HEK293T (cell line): ENCODE results near the gene LSM12.
"Not testable (repeated sequence)": the region's sequence is repeated elsewhere in the genome, so short reads cannot be mapped to it uniquely, and the experiment has no call there.

Experiments used
- CTCF ChIA-PET: fragments of 350-600 bp; formaldehyde crosslinking; extraction: SDS; loops from one replicate; lab custom pipeline; 2021; ENCODE audit warnings: antibody characterized with exemption, inconsistent platforms; lab: Yijun Ruan, JAX
- POLR2A ChIA-PET: fragments of 350-600 bp; formaldehyde crosslinking; extraction: SDS; loops from one replicate; lab custom pipeline; 2020; ENCODE audit warnings: antibody characterized with exemption, inconsistent platforms; lab: Yijun Ruan, JAX
- DNase-seq: peaks from one replicate; pipeline ENCODE4 v3.0.0; 2012; ENCODE audit warnings: mixed read lengths; ENCODE audit errors: extremely low spot score
- ARNT ChIP-seq: fragments of 450-650 bp; IDR thresholded peaks from 2 replicates; pipeline ENCODE4 v1.6.1; 2017; ENCODE audit warnings: mild to moderate bottlenecking
- BHLHE40 ChIP-seq: fragments of 450-650 bp; IDR thresholded peaks from 2 replicates; pipeline ENCODE4 v1.6.1; 2016; ENCODE audit warnings: mild to moderate bottlenecking, moderate library complexity, borderline replicate concordance
- CTBP1 ChIP-seq: fragments of 450-650 bp; IDR thresholded peaks from 2 replicates; pipeline ENCODE4 v1.6.1; 2016; ENCODE audit warnings: borderline replicate concordance
- ELF4 ChIP-seq: fragments of 450-650 bp; IDR thresholded peaks from 2 replicates; pipeline ENCODE4 v1.6.1; 2017; ENCODE audit warnings: antibody characterized with exemption
- FOXA1 ChIP-seq: fragments of 450-650 bp; IDR thresholded peaks from 2 replicates; pipeline ENCODE4 v1.6.1; 2016; ENCODE audit warnings: mild to moderate bottlenecking
- FOXK2 ChIP-seq: fragments of 450-650 bp; IDR thresholded peaks from 2 replicates; pipeline ENCODE4 v1.6.1; 2016; ENCODE audit warnings: mild to moderate bottlenecking
- FOXM1 ChIP-seq: fragments of 450-650 bp; IDR thresholded peaks from 2 replicates; pipeline ENCODE4 v1.6.1; 2017; ENCODE audit warnings: mild to moderate bottlenecking, borderline replicate concordance
- HDGF ChIP-seq: fragments of 450-650 bp; IDR thresholded peaks from 2 replicates; pipeline ENCODE4 v1.6.1; 2017; ENCODE audit warnings: antibody characterized with exemption, borderline replicate concordance
- L3MBTL2 ChIP-seq: fragments of 450-650 bp; conservative IDR thresholded peaks from 2 replicates; pipeline ENCODE4 v1.6.1; 2016; ENCODE audit warnings: mild to moderate bottlenecking
- LEF1 ChIP-seq: fragments of 450-650 bp; IDR thresholded peaks from 2 replicates; pipeline ENCODE4 v1.6.1; 2017; ENCODE audit warnings: mild to moderate bottlenecking, borderline replicate concordance
- NFRKB ChIP-seq: fragments of 450-650 bp; IDR thresholded peaks from 2 replicates; pipeline ENCODE4 v1.6.1; 2016; ENCODE audit warnings: mild to moderate bottlenecking, moderate library complexity
- PKNOX1 ChIP-seq: fragments of 450-650 bp; IDR thresholded peaks from 2 replicates; pipeline ENCODE4 v1.6.1; 2016
- SP1 ChIP-seq: fragments of 450-650 bp; IDR thresholded peaks from 2 replicates; pipeline ENCODE4 v1.6.1; 2017
- SUZ12 ChIP-seq: fragments of 450-650 bp; IDR thresholded peaks from 2 replicates; pipeline ENCODE4 v1.6.1; 2016; ENCODE audit warnings: mild to moderate bottlenecking
- TARDBP ChIP-seq: fragments of 450-650 bp; IDR thresholded peaks from 2 replicates; pipeline ENCODE4 v1.6.1; 2016
- ZNF384 ChIP-seq: fragments of 450-650 bp; IDR thresholded peaks from 2 replicates; pipeline ENCODE4 v1.6.1; 2016

Gene LSM12

GRCh38 chr17:44029736-44030135, 36.7 kb downstream of the LSM12 start:
- POLR2A ChIA-PET: interaction anchor here (1.4 kb wide), 1 partner anchor 36 kb away, joined by 5 read pairs; the partner anchor contains the start of gene LSM12
- DNase-seq: no peak
- TF ChIP-seq SP1 (no peak), FOXA1 (no peak), FOXM1 (no peak), TARDBP (no peak), ELF4 (no peak), LEF1 (no peak), SUZ12 (no peak), CTBP1 (no peak), BHLHE40 (no peak), HDGF (no peak), L3MBTL2 (no peak), ARNT (no peak), FOXK2 (no peak), PKNOX1 (no peak), ZNF384 (no peak), NFRKB (no peak)
- CTCF ChIA-PET: interaction anchor here (1.1 kb wide), 1 partner anchor 22 kb away, joined by 4 read pairs; no protein-coding TSS in a partner anchor

GRCh38 chr17:44024853-44025252, 41.6 kb downstream of the LSM12 start:
- ChIA-PET POLR2A (interaction anchor here (2.4 kb wide), 1 partner anchor 11 kb away, joined by 8 read pairs; the partner anchor contains the start of gene TMEM101), CTCF (no interaction called here)
- no peak for DNase-seq
- TF ChIP-seq FOXA1 (no peak), L3MBTL2 (no peak), CTBP1 (no peak), TARDBP (no peak), PKNOX1 (no peak), SP1 (no peak)

- CTCF ChIA-PET: no interaction called here
- POLR2A ChIA-PET: interaction anchor here (1.0 to 2.4 kb wide), 2 partner anchors 10 to 16 kb away, joined by 3 to 8 read pairs; partner anchors contain the start of gene TMEM101
- DNase-seq: no peak
- TF ChIP-seq TARDBP (no peak), HDGF (no peak), NFRKB (no peak), BHLHE40 (no peak), CTBP1 (no peak), L3MBTL2 (no peak), FOXM1 (no peak), ELF4 (no peak), SUZ12 (no peak), FOXK2 (no peak), FOXA1 (no peak), LEF1 (no peak), ARNT (no peak), PKNOX1 (no peak), ZNF384 (no peak), SP1 (no peak)
Measured at GRCh38 chr17:44024271-44024663, 42.2 kb downstream of the LSM12 start.

- ChIA-PET CTCF (no interaction called here), POLR2A (interaction anchor here (1.0 to 2.4 kb wide), 2 partner anchors 9 to 15 kb away, joined by 3 to 8 read pairs; partner anchors contain the start of gene TMEM101)
- no peak for DNase-seq
- TF ChIP-seq ZNF384 (no peak), HDGF (no peak), ARNT (no peak), PKNOX1 (no peak), BHLHE40 (no peak), SUZ12 (no peak), TARDBP (no peak), LEF1 (no peak), FOXK2 (no peak), CTBP1 (no peak), FOXA1 (no peak), NFRKB (no peak), FOXM1 (no peak), L3MBTL2 (no peak), SP1 (no peak), ELF4 (no peak)
Measured at GRCh38 chr17:44023545-44024270, 42.8 kb downstream of the LSM12 start.

GRCh38 chr17:44022246-44022645, 44.2 kb downstream of the LSM12 start:
- DNase-seq: no peak
- ChIA-PET CTCF (interaction anchor here (0.6 to 1.5 kb wide), 2 partner anchors 20 to 116 kb away, joined by 3 to 8 read pairs; no protein-coding TSS in a partner anchor), POLR2A (interaction anchor here (1.3 kb wide), 1 partner anchor 15 kb away, joined by 3 read pairs; no protein-coding TSS in a partner anchor)
- no peak for TF ChIP-seq FOXK2
- no peak for TF ChIP-seq ZNF384
- TF ChIP-seq ARNT: no peak
- no peak for TF ChIP-seq BHLHE40
- TF ChIP-seq SUZ12: no peak
- TF ChIP-seq FOXA1: no peak
- no peak for TF ChIP-seq CTBP1
- no peak for TF ChIP-seq NFRKB
- no peak for TF ChIP-seq ELF4
- no peak for TF ChIP-seq PKNOX1
- no peak for TF ChIP-seq FOXM1
- TF ChIP-seq TARDBP: no peak
- no peak for TF ChIP-seq SP1
- no peak for TF ChIP-seq HDGF
- no peak for TF ChIP-seq LEF1
- no peak for TF ChIP-seq L3MBTL2

GRCh38 chr17:44021227-44021626, 45.2 kb downstream of the LSM12 start:
- POLR2A ChIA-PET, DNase-seq: not testable (repeated sequence)
- CTCF ChIA-PET: interaction anchor here (1.5 kb wide), 1 partner anchor 21 kb away, joined by 8 read pairs; no protein-coding TSS in a partner anchor
